ENCODE data around the gene KCNH1. TPM values are rescaled to one million over a fixed set of nuclear protein-coding genes. Genes with fewer than 3 reads are reported as not detected.

Gene KCNH1
- total and polyA plus RNA-seq, 2 experiments from 2014 or later = 0.28 TPM; not detected in 1

DNA sequence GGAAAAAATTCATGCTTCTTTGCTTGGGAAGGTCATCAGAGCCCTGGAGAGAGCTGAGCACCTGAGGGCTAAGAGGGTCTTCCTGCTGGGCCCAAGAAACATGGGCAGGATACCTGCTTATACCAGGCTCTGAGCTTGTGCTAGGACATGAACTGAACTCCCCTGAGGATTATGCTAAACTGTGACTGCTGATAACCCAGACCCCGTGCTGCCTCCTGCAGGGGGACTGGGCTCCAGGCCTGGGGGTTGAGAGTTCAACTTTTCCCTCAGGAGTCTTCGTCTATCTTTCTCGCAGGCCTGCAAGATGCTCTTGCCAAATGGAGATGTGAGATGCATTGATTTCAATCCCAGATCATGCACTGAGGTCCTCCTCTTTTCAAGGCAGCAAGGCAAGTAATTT, 436.8 kb downstream of the KCNH1 start:
- no peaks in the 10 kb centered on the region for H3K36me3 ChIP-seq (ENCODE audit: insufficient read depth)
- H2AFZ ChIP-seq = no peak overlapping the region
- no peaks in the 10 kb centered on the region; the same call in 2 of the 3 replicates for H3K36me3 Mint-ChIP-seq (ENCODE audit: low read depth)
- no peaks in the 10 kb centered on the region for H3K9me2 ChIP-seq (ENCODE audit: insufficient read depth)
- H3K79me2 ChIP-seq (replicated peaks; ENCODE audit: insufficient read depth) = no peaks in the 10 kb centered on the region
- DNase-seq (ENCODE audit: low spot score) (peak; percentile 6), ATAC-seq (peak; percentile 58)
- H3K4me2 ChIP-seq = no peak overlapping the region
- H3K27me3 Mint-ChIP-seq (ENCODE audit: insufficient read depth, low read depth, poor library complexity) = peaks cover 2% of the 10 kb centered on the region
- no peaks in the 10 kb centered on the region for H3K4me1 ChIP-seq (ENCODE audit: insufficient read depth)
- H3K9me3 Mint-ChIP-seq = peaks cover 4% of the 10 kb centered on the region; the same call in 2 of the 3 replicates
- no peaks in the 10 kb centered on the region for H3F3A ChIP-seq (replicated peaks; ENCODE audit: low read depth)
- H3K4me1 Mint-ChIP-seq = no peaks in the 10 kb centered on the region
- no peak overlapping the region for H3K4me3 Mint-ChIP-seq
- H3K4me3 ChIP-seq = no peak overlapping the region
- TF ChIP-seq, protein P1, sequence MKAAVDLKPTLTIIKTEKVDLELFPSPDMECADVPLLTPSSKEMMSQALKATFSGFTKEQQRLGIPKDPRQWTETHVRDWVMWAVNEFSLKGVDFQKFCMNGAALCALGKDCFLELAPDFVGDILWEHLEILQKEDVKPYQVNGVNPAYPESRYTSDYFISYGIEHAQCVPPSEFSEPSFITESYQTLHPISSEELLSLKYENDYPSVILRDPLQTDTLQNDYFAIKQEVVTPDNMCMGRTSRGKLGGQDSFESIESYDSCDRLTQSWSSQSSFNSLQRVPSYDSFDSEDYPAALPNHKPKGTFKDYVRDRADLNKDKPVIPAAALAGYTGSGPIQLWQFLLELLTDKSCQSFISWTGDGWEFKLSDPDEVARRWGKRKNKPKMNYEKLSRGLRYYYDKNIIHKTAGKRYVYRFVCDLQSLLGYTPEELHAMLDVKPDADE (IDR thresholded peaks at IDR 0.05) = no peak
- no peak for TF ChIP-seq ZNF114 (CRISPR knock-in tag; IDR thresholded peaks at IDR 0.05)
- TF ChIP-seq CREB1 (CRISPR knock-in tag; IDR thresholded peaks at IDR 0.05; ENCODE audit: low read depth) = no peak
- TF ChIP-seq, protein P2, sequence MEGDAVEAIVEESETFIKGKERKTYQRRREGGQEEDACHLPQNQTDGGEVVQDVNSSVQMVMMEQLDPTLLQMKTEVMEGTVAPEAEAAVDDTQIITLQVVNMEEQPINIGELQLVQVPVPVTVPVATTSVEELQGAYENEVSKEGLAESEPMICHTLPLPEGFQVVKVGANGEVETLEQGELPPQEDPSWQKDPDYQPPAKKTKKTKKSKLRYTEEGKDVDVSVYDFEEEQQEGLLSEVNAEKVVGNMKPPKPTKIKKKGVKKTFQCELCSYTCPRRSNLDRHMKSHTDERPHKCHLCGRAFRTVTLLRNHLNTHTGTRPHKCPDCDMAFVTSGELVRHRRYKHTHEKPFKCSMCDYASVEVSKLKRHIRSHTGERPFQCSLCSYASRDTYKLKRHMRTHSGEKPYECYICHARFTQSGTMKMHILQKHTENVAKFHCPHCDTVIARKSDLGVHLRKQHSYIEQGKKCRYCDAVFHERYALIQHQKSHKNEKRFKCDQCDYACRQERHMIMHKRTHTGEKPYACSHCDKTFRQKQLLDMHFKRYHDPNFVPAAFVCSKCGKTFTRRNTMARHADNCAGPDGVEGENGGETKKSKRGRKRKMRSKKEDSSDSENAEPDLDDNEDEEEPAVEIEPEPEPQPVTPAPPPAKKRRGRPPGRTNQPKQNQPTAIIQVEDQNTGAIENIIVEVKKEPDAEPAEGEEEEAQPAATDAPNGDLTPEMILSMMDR (conservative IDR thresholded peaks at IDR 0.05; ENCODE audit: low read depth in 2 of 2) = peak in 1 of 2 experiments; percentile 31; a peak in 1 of 4 replicates
- no peak for TF ChIP-seq POLR2AphosphoS5 (IDR thresholded peaks at IDR 0.05; ENCODE audit: low read depth)
- TF ChIP-seq, protein P3, sequence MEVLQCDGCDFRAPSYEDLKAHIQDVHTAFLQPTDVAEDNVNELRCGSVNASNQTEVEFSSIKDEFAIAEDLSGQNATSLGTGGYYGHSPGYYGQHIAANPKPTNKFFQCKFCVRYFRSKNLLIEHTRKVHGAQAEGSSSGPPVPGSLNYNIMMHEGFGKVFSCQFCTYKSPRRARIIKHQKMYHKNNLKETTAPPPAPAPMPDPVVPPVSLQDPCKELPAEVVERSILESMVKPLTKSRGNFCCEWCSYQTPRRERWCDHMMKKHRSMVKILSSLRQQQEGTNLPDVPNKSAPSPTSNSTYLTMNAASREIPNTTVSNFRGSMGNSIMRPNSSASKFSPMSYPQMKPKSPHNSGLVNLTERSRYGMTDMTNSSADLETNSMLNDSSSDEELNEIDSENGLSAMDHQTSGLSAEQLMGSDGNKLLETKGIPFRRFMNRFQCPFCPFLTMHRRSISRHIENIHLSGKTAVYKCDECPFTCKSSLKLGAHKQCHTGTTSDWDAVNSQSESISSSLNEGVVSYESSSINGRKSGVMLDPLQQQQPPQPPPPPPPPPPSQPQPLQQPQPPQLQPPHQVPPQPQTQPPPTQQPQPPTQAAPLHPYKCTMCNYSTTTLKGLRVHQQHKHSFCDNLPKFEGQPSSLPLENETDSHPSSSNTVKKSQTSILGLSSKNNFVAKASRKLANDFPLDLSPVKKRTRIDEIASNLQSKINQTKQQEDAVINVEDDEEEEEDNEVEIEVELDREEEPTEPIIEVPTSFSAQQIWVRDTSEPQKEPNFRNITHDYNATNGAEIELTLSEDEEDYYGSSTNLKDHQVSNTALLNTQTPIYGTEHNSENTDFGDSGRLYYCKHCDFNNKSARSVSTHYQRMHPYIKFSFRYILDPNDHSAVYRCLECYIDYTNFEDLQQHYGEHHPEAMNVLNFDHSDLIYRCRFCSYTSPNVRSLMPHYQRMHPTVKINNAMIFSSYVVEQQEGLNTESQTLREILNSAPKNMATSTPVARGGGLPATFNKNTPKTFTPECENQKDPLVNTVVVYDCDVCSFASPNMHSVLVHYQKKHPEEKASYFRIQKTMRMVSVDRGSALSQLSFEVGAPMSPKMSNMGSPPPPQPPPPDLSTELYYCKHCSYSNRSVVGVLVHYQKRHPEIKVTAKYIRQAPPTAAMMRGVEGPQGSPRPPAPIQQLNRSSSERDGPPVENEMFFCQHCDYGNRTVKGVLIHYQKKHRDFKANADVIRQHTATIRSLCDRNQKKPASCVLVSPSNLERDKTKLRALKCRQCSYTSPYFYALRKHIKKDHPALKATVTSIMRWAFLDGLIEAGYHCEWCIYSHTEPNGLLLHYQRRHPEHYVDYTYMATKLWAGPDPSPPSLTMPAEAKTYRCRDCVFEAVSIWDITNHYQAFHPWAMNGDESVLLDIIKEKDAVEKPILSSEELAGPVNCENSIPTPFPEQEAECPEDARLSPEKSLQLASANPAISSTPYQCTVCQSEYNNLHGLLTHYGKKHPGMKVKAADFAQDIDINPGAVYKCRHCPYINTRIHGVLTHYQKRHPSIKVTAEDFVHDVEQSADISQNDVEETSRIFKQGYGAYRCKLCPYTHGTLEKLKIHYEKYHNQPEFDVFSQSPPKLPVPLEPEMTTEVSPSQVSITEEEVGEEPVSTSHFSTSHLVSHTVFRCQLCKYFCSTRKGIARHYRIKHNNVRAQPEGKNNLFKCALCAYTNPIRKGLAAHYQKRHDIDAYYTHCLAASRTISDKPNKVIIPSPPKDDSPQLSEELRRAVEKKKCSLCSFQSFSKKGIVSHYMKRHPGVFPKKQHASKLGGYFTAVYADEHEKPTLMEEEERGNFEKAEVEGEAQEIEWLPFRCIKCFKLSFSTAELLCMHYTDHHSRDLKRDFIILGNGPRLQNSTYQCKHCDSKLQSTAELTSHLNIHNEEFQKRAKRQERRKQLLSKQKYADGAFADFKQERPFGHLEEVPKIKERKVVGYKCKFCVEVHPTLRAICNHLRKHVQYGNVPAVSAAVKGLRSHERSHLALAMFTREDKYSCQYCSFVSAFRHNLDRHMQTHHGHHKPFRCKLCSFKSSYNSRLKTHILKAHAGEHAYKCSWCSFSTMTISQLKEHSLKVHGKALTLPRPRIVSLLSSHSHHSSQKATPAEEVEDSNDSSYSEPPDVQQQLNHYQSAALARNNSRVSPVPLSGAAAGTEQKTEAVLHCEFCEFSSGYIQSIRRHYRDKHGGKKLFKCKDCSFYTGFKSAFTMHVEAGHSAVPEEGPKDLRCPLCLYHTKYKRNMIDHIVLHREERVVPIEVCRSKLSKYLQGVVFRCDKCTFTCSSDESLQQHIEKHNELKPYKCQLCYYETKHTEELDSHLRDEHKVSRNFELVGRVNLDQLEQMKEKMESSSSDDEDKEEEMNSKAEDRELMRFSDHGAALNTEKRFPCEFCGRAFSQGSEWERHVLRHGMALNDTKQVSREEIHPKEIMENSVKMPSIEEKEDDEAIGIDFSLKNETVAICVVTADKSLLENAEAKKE (CRISPR knock-in tag; IDR thresholded peaks at IDR 0.05) = no peak
- H3K27me3 ChIP-seq (ENCODE audit: insufficient read depth) = no peaks in the 10 kb centered on the region
- no peak overlapping the region for H3K27ac Mint-ChIP-seq
- no peaks in the 10 kb centered on the region for H4K20me1 ChIP-seq (replicated peaks; ENCODE audit: insufficient read depth)
- no peak overlapping the region for H3K27ac ChIP-seq (ENCODE audit: low read depth)

All from GM23338 (cell line).